NCI-H345 (cell line): ENCODE results near the gene ABCB9.

Experiments used
- DNase-seq: peaks from one replicate; lab custom pipeline; 2025; lab: John Stamatoyannopoulos, UW

Gene ABCB9

DNA sequence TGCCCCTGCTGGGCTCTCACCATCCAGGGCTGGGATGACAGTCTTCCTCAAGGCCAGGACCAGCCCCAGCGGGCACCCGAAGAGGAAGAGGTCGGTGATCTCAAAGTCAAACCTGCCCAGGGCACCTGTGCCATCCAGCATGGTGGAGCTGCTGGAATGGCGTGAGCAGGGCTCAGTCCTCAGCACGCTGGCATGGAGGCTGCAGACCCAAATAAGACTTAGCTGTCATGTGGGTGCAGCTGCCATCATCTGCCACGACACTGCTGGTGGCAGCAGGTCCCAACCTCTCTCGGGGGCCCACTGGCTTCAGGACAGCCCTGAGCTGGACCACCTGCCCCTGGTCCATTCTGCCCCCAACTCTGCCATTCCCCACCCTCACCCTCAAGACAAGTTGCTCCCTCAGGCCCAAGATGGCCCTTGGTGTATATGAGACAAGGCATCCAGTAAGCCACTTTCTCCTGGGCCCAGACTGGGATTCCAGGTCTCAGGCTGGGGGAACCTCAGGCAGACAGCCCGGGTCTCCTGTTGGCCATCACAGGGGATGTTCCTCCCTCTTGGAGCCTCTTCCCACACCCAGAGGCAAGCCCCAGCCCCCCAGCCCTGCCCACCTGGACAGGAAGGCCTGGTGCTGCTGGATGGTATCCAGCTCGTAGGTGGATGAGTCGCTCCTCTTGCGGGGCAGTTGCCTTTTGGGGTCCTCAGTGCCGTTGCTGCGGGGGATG lies 28.7 kb upstream of the ABCB9 start:
- no peak for DNase-seq

DNA sequence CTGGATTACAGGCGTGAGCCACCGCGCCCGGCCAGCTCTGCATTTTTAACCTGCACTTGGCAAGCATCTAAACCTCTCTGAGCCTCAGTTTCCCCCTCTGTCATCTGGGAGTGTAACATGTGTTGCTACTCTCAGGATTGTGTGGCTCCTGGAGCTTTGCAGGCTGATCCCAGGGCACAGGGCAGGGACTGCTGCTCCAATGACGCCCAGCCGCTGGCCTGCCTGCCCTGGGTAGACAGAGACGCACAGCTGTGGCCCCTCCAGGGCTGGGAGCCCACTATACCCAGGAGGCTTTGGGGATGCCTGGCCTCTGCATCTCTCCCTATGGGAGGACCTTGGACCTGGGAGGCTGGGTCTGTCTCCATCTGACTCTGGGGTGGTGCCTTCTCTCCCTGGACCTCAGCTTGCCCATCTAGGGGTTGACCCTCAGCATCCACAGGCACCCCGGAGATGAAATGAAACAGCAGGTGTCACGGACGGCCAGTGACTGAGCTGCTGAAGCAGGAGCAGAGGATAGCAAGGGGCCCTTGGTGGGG lies 27.9 kb upstream of the ABCB9 start:
- no peak for DNase-seq

DNA sequence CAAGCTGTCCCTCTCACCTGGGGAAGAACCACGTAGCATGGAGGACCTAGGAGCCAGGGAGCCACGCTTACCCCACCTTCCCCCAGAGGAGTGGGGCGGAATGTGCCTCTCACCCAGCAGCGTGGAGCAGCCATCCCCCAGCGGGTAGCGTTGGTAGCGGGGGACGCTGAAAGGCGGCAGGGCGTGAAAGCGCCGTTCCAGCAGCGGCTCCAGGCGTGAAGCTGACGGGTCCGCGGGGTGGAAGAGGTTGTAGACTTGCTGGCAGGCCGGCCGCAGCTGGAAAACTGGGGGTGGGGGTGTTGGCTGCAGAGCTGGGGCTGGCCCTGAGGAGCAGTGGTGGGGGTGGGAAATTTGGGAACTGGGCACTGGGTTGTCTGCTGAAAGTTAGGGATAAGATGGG lies 26.1 kb upstream of the ABCB9 start:
- no peak for DNase-seq

DNA sequence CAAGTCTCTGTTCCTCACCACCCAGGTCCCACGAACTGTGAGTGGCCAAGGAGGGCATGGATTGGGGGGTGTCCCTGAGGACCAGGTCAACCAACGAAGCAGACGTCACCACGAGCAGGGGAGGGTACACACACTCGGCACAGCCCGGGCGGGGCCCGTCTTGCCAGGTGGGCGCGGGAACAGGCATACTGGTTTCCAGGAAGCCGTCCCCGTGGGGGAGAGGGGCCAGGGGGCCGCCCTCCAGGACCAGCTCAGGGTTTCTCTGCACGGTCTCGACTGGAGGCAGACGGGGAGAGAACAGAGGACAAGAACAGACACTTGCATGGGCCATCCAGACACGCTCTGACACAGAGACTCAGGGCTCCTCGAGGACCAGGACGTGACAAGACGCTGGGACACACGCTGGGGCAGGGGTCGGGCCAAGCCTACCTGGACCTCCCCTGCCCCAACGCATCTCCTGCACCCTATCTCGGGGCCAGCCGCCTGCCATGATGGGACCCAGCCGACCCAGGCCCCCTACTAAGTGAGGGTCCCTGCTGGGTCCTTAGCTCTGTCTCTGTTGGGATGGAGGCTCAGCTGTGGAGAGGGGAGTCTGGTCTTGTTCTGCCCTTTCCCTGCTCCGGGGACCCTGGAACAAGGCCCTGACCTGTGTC lies 25.5 kb upstream of the ABCB9 start:
- no peak for DNase-seq

DNA sequence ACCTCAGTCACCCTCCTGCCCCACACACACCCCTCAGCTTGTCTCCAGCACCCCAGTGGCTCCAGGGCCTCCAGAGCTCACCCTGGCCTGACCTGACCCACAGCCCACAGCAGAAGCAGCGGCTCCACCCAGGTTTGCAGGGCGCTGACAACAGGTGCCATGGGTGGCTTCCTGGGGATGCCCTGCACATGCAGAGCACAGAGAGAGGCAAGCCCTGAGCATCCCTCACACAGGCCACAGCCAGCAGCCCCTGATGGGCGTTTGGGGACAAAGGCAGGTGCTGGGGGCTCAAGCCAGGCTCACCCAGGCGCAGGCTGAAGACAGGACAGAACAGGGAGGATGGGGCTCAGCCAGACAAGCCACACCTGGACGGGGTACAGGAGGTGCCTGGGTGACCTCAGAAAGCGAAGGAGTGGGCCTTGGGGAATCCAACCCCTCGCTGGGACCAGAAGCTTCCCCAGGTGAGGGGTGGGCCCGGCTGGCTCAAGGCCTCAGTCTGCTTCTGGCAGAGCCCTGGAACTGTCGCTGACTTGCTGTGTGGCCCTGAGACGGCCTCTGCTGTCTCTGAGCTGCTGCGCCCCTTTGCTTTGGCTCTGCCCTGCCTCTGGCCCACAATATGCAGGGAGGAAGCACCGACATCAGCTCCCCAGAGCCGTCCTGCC lies 24.8 kb upstream of the ABCB9 start:
- DNase-seq, result no peak

DNA sequence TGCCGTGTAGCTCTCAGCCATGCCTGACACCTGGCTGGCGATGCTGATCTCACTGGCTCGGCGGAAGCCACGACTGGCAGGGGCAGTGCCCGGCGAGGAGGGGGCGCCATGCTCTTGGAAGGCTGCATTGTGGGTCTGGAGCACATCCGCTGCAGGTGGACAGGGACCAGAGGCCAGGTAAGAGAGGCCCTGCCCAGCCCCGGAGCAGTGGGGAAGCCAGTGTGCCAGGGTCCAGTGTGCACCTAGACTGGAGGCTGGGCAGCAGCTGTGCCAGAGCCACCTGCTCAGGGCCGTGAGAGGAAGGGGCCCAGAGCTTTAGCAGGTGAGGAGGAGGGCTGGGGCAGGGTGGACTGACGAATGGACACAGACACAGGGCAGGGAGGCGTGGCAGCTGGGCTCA lies 24.3 kb upstream of the ABCB9 start:
- no peak for DNase-seq

DNA sequence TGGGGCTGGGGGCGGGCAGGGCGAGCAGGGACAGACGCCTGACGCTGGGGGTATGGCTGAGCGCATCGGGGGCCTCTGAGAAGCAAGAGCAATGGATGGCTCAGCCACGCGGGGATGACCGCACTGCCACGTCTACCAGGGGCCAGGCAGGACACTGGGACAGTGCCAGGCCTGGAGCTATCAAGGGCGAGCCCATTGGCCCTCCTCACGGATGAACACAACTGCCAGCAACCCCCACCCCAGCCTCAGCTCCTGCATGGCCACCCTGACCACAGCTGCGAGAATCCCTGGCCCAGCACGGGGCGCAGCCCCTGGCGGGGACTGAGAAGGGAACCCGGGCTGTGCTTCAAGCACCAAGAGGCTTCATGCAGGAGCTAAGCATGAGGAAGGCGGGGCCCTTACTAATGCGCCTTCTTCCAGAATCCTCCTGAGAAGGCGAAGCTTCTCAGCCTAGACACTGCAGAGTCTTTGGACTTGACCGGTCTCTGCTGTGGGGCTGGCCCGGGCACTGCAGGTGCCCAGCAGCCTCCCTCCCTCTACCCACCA lies 23.7 kb upstream of the ABCB9 start:
- DNase-seq, result no peak

DNA sequence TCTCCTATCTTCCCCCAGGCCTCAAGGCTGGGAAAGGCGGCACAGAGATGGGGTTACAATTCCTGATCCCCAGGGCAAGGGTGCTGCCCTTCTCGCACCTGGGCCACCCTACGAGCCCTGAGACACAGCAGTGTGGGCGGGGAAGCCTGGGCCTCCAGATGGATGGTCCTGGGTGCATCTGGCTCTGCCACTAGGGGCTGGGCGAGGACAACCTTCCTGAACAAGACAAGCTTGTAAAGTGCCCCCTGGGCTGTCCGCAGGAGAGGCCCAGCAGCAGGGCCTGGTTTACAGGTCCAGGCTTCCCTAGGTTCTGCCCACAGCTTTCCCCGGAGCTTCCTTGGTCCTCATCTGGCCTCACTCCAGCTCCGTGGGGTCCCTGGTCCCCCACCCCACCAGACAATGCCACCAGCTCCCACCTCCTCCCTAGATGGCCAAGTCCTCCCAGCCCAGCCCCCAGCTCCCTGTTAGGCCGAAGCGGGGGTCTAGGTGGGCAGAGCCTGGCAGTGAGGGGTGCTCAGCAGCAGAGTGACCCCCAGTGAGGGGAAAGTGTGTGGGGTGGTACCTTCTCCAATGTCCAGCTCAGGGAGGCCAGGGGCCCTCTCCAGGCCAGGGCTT lies 23.1 kb upstream of the ABCB9 start:
- DNase-seq, result no peak

DNA sequence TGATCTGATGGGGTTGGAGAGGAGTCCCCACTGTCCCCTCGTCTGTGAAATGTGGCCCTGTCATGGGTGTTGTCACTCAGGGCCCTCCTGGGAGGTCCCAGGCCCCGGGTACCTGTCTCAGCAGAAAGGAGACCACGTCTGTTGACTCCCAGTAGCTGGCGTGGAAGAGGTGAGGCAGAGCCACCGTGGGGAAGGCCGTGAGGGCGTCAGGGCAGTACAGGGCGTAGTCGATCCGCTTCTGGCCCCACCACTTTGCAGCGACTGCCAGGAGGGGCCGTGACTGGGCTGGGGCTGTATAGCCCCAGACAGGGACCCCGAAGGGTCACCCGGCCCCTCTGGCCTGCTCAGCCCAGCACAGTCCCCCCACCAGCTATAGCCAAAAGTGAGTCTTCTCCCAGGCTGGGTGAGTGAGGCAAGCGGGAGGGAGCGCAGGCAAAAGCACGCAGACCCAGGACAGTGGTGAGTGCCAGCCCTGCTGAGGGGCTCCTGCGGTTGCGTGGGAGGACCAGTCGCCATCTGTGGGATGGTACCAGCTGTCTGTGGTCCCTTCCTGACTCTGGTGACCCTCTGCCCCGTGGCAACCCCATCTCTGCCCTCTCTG lies 22.4 kb upstream of the ABCB9 start:
- no peak for DNase-seq

DNA sequence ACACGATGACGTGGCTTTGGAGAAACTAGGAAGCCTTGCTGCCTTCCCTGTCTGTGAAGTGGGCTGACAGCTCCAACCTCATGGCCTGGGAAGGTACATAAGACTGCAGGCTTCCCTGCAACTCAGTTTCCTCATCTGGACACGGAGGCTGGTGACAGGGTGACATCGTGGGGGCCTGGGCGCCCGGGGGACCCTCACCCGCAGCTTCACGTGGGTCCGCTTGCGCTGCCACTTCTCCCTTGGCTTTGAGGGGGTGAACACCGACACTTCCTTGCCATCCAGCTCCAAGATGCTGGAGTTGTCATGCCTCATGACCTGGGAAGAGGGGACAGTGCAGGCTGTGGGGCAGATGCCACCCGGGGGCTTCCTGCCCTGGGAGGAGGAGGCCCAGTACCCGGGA lies 21.8 kb upstream of the ABCB9 start:
- no peak for DNase-seq

DNA sequence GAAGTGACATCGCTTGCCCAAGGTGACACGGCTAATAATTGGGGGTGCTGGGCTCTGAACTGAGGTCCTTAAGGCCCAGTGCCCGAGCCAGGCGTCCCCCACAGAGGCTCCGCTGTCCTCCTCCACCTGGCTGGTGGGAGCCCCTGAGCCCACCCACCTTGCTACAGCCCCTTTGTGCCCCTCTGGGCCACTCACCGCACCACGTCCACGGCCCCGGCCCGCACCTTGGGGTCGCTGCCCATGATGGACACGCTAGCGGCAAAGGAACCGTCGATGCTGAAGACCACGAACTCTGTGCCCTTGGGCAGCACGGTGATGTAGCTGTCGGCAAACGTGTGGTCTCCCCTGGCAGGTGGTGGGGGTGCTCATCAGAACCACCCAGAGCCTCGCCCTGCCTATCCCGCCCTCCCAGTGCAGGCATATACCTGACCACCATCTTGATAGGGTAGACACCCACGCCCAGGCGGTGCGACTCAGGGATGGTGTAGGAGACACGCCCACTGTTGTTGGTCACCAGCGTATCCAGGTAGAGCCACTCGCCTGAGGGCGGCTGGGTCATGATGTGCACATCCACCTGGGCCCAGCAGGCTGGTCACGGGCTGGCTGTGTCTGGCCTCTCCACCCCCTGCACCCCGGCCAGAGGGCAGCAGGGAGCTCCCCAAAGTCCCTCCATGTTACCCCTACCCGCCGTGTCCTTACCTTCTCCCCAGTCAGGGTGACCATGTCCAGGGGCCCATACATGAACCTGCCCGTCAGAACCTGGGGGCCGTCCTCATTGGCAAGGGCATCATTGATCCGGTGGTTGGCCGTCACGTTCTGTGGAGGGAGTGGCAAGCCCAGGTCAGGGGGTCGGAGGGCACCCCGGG lies 21.1 kb upstream of the ABCB9 start:
- no peak for DNase-seq

DNA sequence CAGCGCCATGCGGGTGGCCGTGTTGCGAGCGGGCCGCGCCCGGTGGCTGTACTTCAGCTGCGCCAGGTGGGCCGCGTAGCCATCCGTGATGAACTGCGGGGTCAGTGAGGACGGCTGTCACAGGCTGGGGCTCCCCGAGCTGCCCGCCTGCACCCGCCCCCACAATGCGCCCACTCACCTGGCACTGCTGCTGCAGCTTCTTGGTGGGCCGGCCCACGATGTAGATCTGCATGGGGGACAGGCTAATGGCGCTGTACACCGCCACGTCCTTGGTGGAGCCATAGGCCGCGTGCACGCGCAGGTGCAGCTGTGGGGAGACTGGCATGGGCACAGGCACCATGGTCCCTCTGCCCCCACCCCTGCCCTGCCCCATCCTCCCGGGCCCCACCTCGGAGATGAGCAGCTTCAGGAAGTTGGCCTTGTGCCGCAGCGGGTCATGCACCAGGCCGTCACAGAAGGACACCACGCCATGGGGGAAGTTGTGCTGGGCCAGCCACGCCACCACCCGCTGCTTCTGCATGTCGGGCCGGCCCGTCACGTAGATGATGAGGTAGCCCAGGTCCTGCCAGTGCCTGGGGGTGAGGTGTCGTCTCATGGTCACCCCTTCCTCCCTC lies 20.1 kb upstream of the ABCB9 start:
- DNase-seq, result no peak

DNA sequence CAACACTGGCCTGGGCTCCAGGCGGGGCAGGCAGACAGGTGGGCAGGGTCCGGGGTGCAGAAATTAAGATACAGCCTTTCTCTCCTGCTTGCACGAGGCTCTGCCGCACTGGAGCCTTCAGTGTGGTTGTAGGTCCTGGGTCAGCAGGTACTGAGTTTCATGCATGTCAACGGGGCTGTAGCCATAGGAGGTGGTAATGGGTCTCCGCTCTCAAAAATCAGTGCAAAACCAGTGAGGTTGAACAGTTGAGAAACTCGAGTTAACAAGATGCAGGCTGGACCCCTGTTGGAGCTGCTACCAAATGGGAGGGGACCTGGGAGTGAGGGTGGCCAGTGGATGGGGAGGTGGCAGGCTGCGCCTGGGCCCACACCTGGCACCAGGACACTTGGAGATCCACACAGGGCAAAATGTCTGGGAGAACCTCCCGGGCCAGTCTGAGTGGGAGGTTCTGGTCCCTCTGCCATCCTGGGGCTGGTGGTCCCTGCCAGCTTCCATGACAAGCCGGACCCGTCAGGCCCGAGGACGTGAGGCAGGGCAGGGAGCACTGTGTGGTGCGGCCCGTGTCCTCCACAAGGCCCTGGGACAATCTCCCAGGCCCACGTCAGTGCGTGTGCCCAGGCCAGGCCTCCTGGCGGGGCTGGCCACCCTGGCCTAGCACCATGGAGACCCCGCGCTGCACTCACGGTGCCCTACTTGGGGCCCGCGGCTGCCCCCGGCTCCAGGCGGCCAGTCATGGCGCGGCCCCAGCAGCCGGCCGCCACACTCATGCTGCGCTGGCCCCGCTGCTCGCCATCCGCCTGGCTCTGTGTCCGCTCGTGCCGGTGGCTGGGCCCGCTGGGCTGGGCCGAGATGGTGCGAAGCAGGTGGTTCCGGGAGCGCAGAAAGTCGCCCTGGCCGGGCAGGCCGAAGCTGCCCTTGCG lies 19.3 kb upstream of the ABCB9 start:
- DNase-seq, result no peak

DNA sequence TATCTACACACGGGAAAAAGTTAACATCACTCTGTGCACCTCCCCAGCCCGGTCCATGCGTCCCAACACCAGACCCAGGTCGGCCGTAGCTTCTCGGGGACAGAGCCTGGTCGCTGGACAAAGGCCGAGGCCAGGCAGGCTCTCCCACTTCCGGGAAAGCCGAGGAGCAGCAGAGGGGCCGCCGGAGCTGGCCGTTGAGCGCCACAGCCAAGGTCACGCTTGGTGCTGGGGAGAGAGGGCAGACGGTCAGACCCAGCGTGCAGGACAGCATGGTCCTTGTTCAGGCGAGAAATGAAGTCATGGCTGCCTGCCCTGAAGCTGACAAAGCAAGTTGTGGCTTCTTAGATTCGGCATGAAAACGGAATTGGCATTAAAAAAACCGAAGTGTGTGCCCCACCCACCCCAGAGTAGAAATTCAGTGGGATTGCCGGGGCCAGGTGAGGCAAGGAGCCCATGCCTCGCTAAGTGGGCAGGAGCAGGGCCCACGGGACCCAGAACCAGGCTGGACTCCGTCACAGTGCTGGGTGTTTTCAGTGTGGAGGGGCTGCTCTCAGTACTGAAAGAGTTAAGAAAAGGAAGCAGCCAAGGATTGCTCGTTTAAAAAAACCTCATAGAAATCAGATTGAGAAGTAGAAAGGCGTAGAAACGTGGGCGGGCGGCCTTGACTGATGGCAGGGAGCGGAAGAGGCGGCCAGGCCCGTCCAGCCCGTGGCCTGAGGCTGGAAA lies 18.5 kb upstream of the ABCB9 start:
- no peak for DNase-seq

DNA sequence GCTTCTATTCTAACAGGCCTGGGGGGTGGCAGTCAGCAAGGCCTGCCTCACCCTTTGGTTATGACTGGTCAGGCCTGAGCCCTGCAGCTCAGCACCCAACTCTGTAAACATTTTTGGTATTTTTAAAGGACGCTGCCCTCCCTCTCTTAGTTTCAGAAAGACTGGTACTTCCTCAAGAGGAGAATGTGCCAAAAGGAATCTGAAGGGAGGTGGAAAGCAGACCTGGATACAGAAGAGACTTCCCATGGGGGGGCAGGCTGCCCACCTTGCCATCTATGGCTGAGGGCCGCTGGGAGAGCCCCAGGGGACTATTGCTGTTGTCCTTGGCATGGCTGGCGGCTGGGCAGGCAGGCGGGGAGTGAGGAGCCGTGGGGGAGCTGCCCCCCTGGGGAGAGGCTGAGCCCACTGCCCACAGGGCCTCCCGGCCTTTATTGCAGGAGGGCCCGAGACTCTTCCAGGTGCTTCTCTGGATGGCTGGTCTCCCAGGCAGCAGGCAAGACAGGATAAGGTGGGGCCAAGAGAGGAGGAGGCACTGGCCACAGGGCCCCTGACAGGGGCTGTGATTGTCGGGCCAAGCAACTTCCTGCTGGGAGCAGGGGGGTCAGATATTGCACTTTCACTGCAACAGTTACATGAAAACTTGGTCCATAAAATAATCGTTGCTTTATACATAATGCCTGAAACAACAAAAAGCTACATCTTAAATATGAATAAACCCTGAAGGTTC lies 17.7 kb upstream of the ABCB9 start:
- DNase-seq, result no peak

DNA sequence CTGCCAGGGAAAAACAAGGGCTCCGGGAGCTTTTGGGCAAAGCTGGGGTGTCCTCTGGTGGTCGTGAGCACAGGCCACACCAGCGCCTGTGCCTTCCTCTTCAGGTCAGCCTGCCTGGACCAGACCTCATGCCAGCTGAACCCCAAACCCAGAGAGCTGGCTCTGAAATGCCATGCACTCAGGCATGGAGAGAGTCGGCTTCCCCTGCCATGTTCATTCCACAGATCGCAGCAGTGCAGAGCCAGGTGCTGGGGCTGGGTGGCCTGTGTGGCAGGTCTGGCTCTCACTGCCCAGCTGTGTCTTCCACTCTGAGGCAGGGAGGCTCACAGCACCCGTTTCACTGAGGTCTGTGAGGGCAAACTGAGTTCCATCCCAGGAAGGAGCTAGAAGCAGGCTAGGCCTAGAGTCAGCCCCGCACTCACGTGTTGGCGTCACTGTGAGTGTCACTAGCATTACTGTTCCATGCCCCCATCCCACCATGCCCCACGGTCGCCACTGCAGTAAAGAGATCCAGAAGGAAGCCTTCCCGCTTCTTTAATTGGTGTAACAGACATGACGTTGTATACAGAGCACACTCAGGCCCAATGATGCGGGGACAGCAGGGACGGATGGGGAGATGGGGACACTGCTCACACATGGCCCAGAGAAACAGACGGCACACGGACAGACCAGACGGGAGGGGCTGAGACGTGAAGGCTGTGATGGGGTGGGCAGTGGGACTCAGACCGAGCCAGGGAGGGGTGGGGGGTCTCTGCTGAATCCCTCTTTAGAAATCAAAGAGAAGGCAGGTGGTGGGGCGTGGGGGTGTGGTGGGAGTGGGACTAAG lies 16.9 kb upstream of the ABCB9 start:
- no peak for DNase-seq

DNA sequence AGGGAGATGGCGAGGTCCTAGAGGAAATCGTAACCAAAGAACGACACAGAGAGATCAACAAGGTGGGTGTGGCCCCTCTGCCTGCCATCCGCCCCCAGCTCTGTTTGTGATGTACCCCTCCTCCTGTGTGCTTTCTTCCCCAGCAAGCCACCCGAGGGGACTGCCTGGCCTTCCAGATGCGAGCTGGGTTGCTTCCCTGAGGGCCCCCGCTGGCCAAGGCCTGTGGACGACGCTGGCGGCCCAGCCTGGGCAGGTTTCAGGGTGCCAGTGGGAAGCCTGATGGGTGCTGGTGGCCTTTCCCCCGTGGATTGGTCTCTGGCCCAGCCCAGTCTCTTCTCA lies 16.2 kb upstream of the ABCB9 start:
- DNase-seq, result no peak
